ENCODE results near the gene VPS35L. TPM values are rescaled to one million over a fixed set of nuclear protein-coding genes. Genes with fewer than 3 reads are reported as not detected.

VPS35L gene
- total RNA-seq, 1 donor from 2014 or later, result 23.8 TPM

GRCh38 chr16:19642501-19642900, 87.0 kb downstream of the VPS35L start:
- peak overlapping the region; percentile 86 for H3K27ac ChIP-seq (replicated peaks)

GRCh38 chr16:19644877-19645276, 89.4 kb downstream of the VPS35L start:
- Histone ChIP-seq H3K36me3 (peaks cover 11% of the 10 kb centered on the region), H3K27ac (replicated peaks) (peak overlapping the region; percentile 86), H3K27me3 (ENCODE audit: low read depth) (no peaks in the 10 kb centered on the region), H3K9me3 (replicated peaks) (no peaks in the 10 kb centered on the region), H3K4me1 (peaks cover 34% of the 10 kb centered on the region), H3K4me3 (peak overlapping the region; percentile 50)
- DNase-seq, result peak; percentile 86
- TF ChIP-seq CTCF (IDR thresholded peaks at IDR 0.05; ENCODE audit: borderline replicate concordance), result no peak
- intact Hi-C loops (cut with micrococcal nuclease), result no loop called here

More at GRCh38 chr16:19642501-19642900, 87.0 kb downstream of the VPS35L start:
- peaks cover 16% of the 10 kb centered on the region for H3K36me3 ChIP-seq
- no peak overlapping the region for H3K4me3 ChIP-seq
- TF ChIP-seq CTCF (IDR thresholded peaks at IDR 0.05; ENCODE audit: borderline replicate concordance), result no peak
- H3K9me3 ChIP-seq (replicated peaks), result no peaks in the 10 kb centered on the region
- DNase-seq, result no peak
- intact Hi-C loops (cut with micrococcal nuclease), result no loop called here
- H3K27me3 ChIP-seq (ENCODE audit: low read depth), result no peaks in the 10 kb centered on the region
- peaks cover 40% of the 10 kb centered on the region for H3K4me1 ChIP-seq

GRCh38 chr16:19645557-19645981, 90.1 kb downstream of the VPS35L start:
- peaks cover 10% of the 10 kb centered on the region for H3K36me3 ChIP-seq
- no peaks in the 10 kb centered on the region for H3K27me3 ChIP-seq (ENCODE audit: low read depth)
- peak; percentile 75 for DNase-seq
- H3K27ac ChIP-seq (replicated peaks), result peak overlapping the region; percentile 86
- no peaks in the 10 kb centered on the region for H3K9me3 ChIP-seq (replicated peaks)
- peak overlapping the region; percentile 50 for H3K4me3 ChIP-seq
- TF ChIP-seq CTCF (IDR thresholded peaks at IDR 0.05; ENCODE audit: borderline replicate concordance), result no peak
- intact Hi-C loops (cut with micrococcal nuclease), result no loop called here
- peaks cover 27% of the 10 kb centered on the region for H3K4me1 ChIP-seq

- Histone ChIP-seq H3K4me3 (no peak overlapping the region), H3K9me3 (replicated peaks) (no peaks in the 10 kb centered on the region), H3K27me3 (ENCODE audit: low read depth) (no peaks in the 10 kb centered on the region), H3K36me3 (peaks cover 39% of the 10 kb centered on the region), H3K4me1 (peaks cover 9% of the 10 kb centered on the region), H3K27ac (replicated peaks) (no peak overlapping the region)
- no peak for TF ChIP-seq CTCF (IDR thresholded peaks at IDR 0.05; ENCODE audit: borderline replicate concordance)
- intact Hi-C loops (cut with micrococcal nuclease), result no loop called here
- DNase-seq, result no peak
Measured at GRCh38 chr16:19649980-19650379, 94.5 kb downstream of the VPS35L start.

GRCh38 chr16:19654147-19654546, 98.6 kb downstream of the VPS35L start:
- H3K36me3 ChIP-seq, result peaks cover 56% of the 10 kb centered on the region
- no peak for TF ChIP-seq CTCF (IDR thresholded peaks at IDR 0.05; ENCODE audit: borderline replicate concordance)

More at GRCh38 chr16:19654147-19654546, 98.6 kb downstream of the VPS35L start:
- H3K27me3 ChIP-seq (ENCODE audit: low read depth), result no peaks in the 10 kb centered on the region
- no peaks in the 10 kb centered on the region for H3K4me1 ChIP-seq
- no peaks in the 10 kb centered on the region for H3K9me3 ChIP-seq (replicated peaks)
- H3K4me3 ChIP-seq, result no peak overlapping the region
- no peak overlapping the region for H3K27ac ChIP-seq (replicated peaks)
- intact Hi-C loops (cut with micrococcal nuclease), result no loop called here
- no peak for DNase-seq

All from left ventricle myocardium inferior (tissue), 1 donor.